Testis (tissue), 2 donors: ENCODE data around the gene HAO2.

Experiments
- POLR2A ChIP-seq: fragments of 450-650 bp; IDR thresholded peaks from one replicate; pipeline ENCODE4 v1.6.1; 2017; ENCODE audit warnings: antibody characterized with exemption, mild to moderate bottlenecking, moderate library complexity
- TF ChIP-seq, protein P1 (sequence below), 3 experiments: fragments of 450-650 bp in 2 of 3; fragments of 200-600 bp in 1 of 3; sonication (generic) in 1 of 3; IDR thresholded peaks; one replicate each; pipeline ENCODE4 v1.5.1; 2016 to 2019; ENCODE audit warnings: antibody characterized with exemption in 3 of 3, mild to moderate bottlenecking in 2 of 3, moderate library complexity in 1 of 3

DNA sequence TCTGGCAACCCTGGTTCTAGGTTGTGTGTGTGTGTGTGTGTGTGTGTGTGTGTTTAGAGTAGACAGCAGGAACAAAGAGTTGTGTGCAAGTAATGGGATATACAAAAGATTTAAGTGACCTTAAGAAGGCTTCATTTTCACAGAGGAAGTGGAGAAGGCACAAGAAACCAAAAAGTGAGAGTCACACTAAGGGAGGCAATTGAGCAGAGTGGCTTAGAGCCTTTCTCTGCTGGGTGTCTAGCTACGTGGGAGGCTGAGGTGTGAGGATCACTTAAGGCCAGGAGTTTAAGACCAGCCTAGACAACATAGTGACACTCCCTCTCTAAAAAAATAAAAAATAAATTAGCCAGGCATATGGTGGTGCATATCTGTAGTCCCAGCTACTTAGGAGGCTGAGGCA lies 44.4 kb upstream of the HAO2 start:
- TF ChIP-seq, protein P1, sequence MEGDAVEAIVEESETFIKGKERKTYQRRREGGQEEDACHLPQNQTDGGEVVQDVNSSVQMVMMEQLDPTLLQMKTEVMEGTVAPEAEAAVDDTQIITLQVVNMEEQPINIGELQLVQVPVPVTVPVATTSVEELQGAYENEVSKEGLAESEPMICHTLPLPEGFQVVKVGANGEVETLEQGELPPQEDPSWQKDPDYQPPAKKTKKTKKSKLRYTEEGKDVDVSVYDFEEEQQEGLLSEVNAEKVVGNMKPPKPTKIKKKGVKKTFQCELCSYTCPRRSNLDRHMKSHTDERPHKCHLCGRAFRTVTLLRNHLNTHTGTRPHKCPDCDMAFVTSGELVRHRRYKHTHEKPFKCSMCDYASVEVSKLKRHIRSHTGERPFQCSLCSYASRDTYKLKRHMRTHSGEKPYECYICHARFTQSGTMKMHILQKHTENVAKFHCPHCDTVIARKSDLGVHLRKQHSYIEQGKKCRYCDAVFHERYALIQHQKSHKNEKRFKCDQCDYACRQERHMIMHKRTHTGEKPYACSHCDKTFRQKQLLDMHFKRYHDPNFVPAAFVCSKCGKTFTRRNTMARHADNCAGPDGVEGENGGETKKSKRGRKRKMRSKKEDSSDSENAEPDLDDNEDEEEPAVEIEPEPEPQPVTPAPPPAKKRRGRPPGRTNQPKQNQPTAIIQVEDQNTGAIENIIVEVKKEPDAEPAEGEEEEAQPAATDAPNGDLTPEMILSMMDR (IDR thresholded peaks at IDR 0.05): no peak
- TF ChIP-seq POLR2A: no peak
